Right lobe of liver (tissue), 6 donors: ENCODE results near the gene MAPKAPK5. TPM values are rescaled to one million over a fixed set of nuclear protein-coding genes. Genes with fewer than 3 reads are reported as not detected.
A peak's percentile ranks its signal among the peaks of the same experiment; 100 is the strongest.

Experiments
- ATAC-seq, 4 donors: fragments of 200-7000 bp; cut with Tn5 transposase; one replicate each; pipeline ENCODE4 v1.9.1; 2020; ENCODE audit warnings: mild to moderate bottlenecking in 4 of 4, moderate library complexity in 4 of 4
- DNase-seq, 3 donors: peaks; one replicate each; pipeline ENCODE4 v3.0.0-alpha.2; 2020
- H3K27ac ChIP-seq, 3 donors: fragments of 200-600 bp; one replicate each; pipeline ENCODE4 v1.8.0; 2022
- H3K27me3 ChIP-seq, 2 donors: fragments of 200-600 bp; one replicate each; pipeline ENCODE4 v1.8.0; 2022
- H3K36me3 ChIP-seq, 4 donors: fragments of 200-600 bp; sonication (generic) in 1 of 4; one replicate each; pipeline versions ENCODE4 v1.5.1 to v1.8.0; 2017 to 2022; ENCODE audit warnings: control low read depth in 1 of 4
- H3K4me1 ChIP-seq, 4 donors: fragments of 200-600 bp; sonication (generic) in 1 of 4; one replicate each; pipeline versions ENCODE4 v1.5.1 to v1.8.0; 2017 to 2022; ENCODE audit warnings: control low read depth in 1 of 4
- H3K4me3 ChIP-seq, 3 donors: fragments of 200-600 bp; one replicate each; pipeline ENCODE4 v1.8.0; 2022
- H3K9me3 ChIP-seq, 4 donors: fragments of 200-600 bp; sonication (generic) in 1 of 4; one replicate each; pipeline versions ENCODE4 v1.5.1 to v1.8.0; 2017 to 2022; ENCODE audit warnings: control low read depth in 1 of 4
- POLR2A ChIP-seq: fragments of 450-650 bp; IDR thresholded peaks from one replicate; pipeline ENCODE4 v1.6.1; 2017; ENCODE audit warnings: antibody characterized with exemption, mild to moderate bottlenecking
- WGBS: methylation state at CpG from one replicate; pipeline ENCODE4 v1.1.6; 2018; ENCODE audit warnings: low coverage, low lambda C conversion rate; ENCODE audit not compliant: insufficient coverage; ENCODE audit errors: missing lambda C conversion rate; 5-methylcytosine and 5-hydroxymethylcytosine counted together
- intact Hi-C, 2 donors: fragments of 100-400 bp; cut with DNase I; formaldehyde crosslinking; loops; one replicate each; pipeline versions ENCODE4 v1.11.2 to v1.14.1; 2022
- total RNA-seq, 6 experiments: library from RNA; depleted of rRNA in 2 of 6; stranded (reverse); fragments of >200 nt in 2 of 6; fragmentation: NEBNext Ultra II Directional in 3 of 6; extraction: Animal tissue kit (Norgen Biotek cat#: 25700) in 3 of 6; gene quantifications; one replicate each; pipeline versions ENCODE4 v1.1.0 to v1.2.4, GENCODE V29; 2016 to 2023
- TF ChIP-seq, protein P1 (sequence below), 4 donors: fragments of 200-600 bp in 3 of 4; fragments of 450-650 bp in 1 of 4; IDR thresholded peaks; one replicate each; pipeline versions ENCODE4 v1.5.1 to v1.8.0; 2016 to 2022; ENCODE audit warnings: antibody characterized with exemption in 4 of 4, mild to moderate bottlenecking in 2 of 4
- donor health status: DM: no; HTN: yes; CAD: no.
- donor health status: DM: no; HTN: no; CAD: no.
- donor health status: DM: no; HTN: no; CAD: no.
- donor health status: DM: no; HTN: yes; CAD: no.
- donor health status: DM: no; HTN: yes; CAD: no.

MAPKAPK5 gene
- total RNA-seq, 6 experiments from 2014 or later: 18.0 to 28.1 (median 19.9) TPM

DNA sequence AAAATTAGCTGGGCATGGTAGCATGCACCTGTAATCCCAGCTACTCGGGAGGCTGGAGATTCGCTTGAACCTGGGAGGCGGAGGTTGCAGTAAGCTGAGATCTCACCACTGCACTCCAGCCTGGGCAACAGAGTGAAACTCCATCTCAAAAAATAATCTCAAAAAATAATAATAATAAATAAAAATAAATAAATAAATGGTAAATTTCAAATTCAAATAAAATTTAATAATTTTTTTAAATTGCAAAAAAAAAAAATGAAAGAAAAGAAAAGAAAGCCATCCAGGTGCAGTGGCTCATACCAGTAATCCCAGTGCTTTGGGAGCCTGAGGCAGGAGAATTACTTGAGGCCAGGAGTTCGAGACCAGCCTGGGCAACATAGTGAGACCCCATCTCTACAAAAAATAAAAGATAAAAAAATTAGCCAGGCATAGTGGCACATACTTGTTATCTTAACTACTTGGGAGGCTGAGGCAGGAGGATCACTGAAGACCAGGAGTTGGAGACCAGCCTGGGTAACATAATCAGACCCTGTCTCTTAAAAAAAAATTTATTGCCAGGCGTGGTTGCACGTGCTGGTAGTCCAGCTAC is 38.9 kb upstream of the MAPKAPK5 start:
- 92% methylated on average over 6 of the region's 6 CpGs for WGBS
- Histone ChIP-seq H3K27ac (no peak overlapping the region), H3K36me3 (peaks cover 0 to 100% (median 59%) of the 10 kb centered on the region in 4 donors), H3K27me3 (no peaks in the 10 kb centered on the region), H3K4me3 (no peak overlapping the region), H3K4me1 (peaks cover 0 to 10% (median 4%) of the 10 kb centered on the region in 4 donors), H3K9me3 (no peaks in the 10 kb centered on the region)
- no peak for DNase-seq
- no peak for ATAC-seq
- TF ChIP-seq POLR2A: no peak
- TF ChIP-seq, protein P1, sequence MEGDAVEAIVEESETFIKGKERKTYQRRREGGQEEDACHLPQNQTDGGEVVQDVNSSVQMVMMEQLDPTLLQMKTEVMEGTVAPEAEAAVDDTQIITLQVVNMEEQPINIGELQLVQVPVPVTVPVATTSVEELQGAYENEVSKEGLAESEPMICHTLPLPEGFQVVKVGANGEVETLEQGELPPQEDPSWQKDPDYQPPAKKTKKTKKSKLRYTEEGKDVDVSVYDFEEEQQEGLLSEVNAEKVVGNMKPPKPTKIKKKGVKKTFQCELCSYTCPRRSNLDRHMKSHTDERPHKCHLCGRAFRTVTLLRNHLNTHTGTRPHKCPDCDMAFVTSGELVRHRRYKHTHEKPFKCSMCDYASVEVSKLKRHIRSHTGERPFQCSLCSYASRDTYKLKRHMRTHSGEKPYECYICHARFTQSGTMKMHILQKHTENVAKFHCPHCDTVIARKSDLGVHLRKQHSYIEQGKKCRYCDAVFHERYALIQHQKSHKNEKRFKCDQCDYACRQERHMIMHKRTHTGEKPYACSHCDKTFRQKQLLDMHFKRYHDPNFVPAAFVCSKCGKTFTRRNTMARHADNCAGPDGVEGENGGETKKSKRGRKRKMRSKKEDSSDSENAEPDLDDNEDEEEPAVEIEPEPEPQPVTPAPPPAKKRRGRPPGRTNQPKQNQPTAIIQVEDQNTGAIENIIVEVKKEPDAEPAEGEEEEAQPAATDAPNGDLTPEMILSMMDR (IDR thresholded peaks at IDR 0.05): no peak
- intact Hi-C loops: no loop called here

DNA sequence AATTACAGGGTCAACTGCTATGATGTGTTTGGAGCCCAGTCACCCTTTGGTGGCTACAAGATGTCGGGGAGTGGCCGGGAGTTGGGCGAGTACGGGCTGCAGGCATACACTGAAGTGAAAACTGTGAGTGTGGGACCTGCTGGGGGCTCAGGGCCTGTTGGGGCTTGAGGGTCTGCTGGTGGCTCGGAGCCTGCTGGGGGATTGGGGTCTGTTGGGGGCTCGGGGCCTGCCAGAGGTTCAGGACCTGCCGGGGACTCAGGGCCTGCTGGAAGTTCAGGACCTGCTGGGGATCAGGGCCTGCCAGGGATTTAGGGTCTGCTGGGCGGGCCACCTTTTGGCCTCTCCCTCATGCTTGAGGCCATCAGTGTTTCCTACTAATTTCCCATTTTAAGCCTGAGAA is 38.2 kb upstream of the MAPKAPK5 start:
- DNase-seq: no peak
- intact Hi-C loops: no loop called here
- Histone ChIP-seq H3K27me3 (no peaks in the 10 kb centered on the region), H3K4me1 (peaks cover 0 to 10% (median 4%) of the 10 kb centered on the region in 4 donors), H3K9me3 (no peaks in the 10 kb centered on the region), H3K4me3 (no peak overlapping the region), H3K36me3 (peaks cover 0 to 100% (median 57%) of the 10 kb centered on the region in 4 donors), H3K27ac (no peak overlapping the region)
- no peak for TF ChIP-seq POLR2A
- TF ChIP-seq, protein P1 (IDR thresholded peaks at IDR 0.05): no peak
- ATAC-seq: no peak
- 93% methylated on average over 3 of the region's 8 CpGs for WGBS

DNA sequence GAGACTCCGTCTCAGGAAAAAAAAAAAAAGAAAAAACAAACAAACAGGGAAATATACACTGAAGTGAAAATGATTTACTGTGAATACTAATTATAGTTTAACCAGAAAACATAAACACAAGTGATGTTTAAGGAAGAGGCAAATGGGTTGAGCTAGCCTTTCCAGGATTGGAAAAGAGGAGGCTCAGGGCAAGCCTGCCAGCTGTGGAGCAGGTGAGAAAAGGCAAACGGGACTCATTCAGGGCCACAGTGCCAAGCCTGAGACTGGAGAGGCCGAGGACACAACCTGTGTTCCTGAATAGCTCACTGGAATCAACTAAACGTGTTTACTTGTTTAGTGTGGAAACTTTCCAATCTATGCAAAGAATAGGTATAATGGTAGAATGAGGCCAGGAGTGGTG is 35.7 kb upstream of the MAPKAPK5 start:
- H3K27ac ChIP-seq: peak overlapping the region in 1 of 3 donors; percentile 57
- WGBS: 55% methylated on average over 4 of the region's 4 CpGs
- no peaks in the 10 kb centered on the region for H3K9me3 ChIP-seq
- intact Hi-C loops: no loop called here
- peak; percentile 12 to 54 (median 27) for ATAC-seq
- H3K4me3 ChIP-seq: no peak overlapping the region
- TF ChIP-seq POLR2A: no peak
- TF ChIP-seq, protein P1 (IDR thresholded peaks at IDR 0.05): no peak
- H3K4me1 ChIP-seq: peaks cover 0 to 10% (median 4%) of the 10 kb centered on the region in 4 donors
- peaks cover 4 to 100% (median 54%) of the 10 kb centered on the region in 4 donors for H3K36me3 ChIP-seq
- no peaks in the 10 kb centered on the region for H3K27me3 ChIP-seq
- DNase-seq: no peak

DNA sequence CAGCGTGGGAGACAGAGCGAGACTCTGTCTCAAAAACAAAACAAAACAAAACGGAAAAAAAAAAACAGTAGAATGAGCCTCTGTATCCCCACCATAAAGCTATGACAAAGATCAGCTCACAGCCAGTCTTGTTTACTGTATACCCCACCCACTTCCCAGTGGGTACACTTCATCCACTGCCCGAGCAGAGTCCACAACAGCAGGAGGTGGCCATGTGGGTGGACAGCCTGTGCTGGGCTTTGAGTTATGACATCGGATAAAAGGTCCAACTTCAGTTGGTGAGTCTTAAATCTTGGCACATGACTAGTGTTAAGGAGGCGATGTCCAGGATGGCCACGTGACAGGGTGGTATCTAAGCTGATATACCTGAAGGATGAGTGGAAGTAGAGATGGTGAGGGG is 34.8 kb upstream of the MAPKAPK5 start:
- Histone ChIP-seq H3K9me3 (no peaks in the 10 kb centered on the region), H3K4me1 (peaks cover 0 to 10% (median 4%) of the 10 kb centered on the region in 4 donors), H3K27me3 (no peaks in the 10 kb centered on the region), H3K4me3 (no peak overlapping the region), H3K27ac (peak overlapping the region in 1 of 3 donors; percentile 57), H3K36me3 (peaks cover 4 to 100% (median 51%) of the 10 kb centered on the region in 4 donors)
- DNase-seq: peak in 2 of 3 donors; percentile 46 to 76
- intact Hi-C loops: no loop called here
- 43% methylated on average over 7 of the region's 7 CpGs for WGBS
- ATAC-seq: peak; percentile 72 to 91 (median 82)
- TF ChIP-seq, protein P1 (IDR thresholded peaks at IDR 0.05): no peak
- no peak for TF ChIP-seq POLR2A
